IMR-90 (cell line): ENCODE data around the gene MSH4.

Experiments
- CTCF ChIP-seq: conservative IDR thresholded peaks from 2 replicates; pipeline ENCODE4 v1.5.1; 2012; ENCODE audit warnings: mild to moderate bottlenecking, low read depth, low read length, improper control_type of control experiment
- USF2 ChIP-seq: fragments of 150-350 bp; IDR thresholded peaks from 2 replicates; pipeline ENCODE4 v1.6.1; 2017; ENCODE audit warnings: mild to moderate bottlenecking, antibody characterized with exemption, low read length, low read depth

- TF ChIP-seq CTCF (no peak), USF2 (no peak)
These were observed 549 bp downstream of the MSH4 start for GRCh38 chr1:75797273-75797588.
